ENCODE results near the gene RHBDF2.

The RHBDF2 gene

GRCh38 chr17:76500747-76501017 is 541 bp downstream of the RHBDF2 start:
- DNase-seq, result no peak

GRCh38 chr17:76500074-76500746 is 1.0 kb downstream of the RHBDF2 start:
- no peak for DNase-seq

DNA sequence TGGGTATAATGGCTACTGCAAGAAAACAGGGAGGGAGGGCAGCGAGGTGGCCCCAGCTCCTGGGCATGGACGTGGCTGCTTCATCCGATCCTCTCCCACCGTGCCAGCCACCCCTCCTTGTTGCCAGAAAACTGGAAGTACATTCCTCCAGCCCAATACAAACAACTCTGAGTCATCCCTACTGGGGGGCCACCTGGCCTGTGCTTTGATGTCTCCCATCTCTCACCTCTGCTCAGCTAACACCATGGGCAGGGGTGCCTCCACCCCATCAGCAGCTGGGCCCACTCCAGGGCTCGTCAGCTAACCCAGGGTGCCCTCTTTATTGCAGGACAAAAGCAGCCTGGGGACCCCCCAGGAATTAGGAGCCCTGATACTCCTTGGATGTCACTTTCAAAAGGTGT is 2.0 kb downstream of the RHBDF2 start:
- DNase-seq, result no peak

- no peak for DNase-seq
These were observed 2.4 kb downstream of the RHBDF2 start for GRCh38 chr17:76498876-76499251.

DNA sequence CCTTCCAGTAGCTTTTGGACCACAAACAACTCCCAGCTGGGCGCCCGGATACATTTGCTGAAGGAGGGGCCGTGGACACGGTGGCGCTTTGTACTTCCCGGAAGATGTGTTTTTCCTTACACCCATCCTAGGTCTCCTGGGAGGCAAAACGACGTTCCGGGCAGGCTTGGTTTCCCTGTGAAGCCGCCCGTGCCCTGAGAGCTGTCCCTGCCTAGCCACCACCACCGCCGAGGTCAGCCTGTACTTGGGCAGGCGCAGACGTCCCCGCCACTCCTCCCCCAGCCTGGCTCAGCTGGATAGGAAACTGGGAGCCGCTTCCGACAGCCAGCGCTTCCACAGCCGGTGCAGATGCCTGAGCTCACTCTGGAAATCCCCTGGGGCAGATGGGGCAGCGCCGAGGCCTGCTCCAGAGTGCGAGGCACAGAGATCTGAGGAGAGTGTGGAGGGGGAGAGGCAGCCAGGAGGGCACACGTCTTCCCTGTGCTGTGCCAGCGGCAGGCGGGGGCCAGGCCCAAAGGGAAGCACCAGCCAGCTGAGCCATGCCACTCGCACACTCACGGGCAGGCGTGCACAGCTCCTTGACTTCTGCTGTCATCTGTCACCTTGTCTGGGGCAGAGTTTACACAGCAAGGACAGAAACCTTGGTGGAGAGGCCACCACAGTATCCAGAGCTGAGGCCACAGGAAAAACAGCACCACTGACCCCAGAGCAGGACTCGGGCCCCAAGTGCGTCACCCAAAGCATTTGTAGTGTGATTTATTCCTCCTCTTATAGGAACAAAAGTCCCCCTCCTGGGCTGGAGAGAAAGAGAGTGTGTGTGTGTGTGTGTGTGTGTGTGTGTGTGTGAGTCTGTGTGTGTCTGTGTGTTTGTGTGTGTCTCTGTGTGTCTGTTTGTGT is 3.0 kb downstream of the RHBDF2 start:
- peak; percentile 97 for DNase-seq

DNA sequence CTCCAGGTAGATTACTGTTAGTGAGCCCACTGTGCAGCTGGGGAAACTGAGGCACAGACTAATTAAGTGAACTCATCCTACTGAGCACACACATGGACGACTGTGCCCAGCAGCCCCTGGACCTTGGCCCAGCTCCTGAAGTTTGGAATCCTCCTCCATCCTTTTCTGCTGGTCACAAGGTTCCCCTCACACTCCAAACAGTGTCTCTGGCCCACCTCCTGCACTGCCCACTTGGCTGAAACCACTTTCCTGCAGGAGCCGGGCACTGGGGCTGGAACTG is 3.6 kb downstream of the RHBDF2 start:
- DNase-seq, result no peak

DNA sequence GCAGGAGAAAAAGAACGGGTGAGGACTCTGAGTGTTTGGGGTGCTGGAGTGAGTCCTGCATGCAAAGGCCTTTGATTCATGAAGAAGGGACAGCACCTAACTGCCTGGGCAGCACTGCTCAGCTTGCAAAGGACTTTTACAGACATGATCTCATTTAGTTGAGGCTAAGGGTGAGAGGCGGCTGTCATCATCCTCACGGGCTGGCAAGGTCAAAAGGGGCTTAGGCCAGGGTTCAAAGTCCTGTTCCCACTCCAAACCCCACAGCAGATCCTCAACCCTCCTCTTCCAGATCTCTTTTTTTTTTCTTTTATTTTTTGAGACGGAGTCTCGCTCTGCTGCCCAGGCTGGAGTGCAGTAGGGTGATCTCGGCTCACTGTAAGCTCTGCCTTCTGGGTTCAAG is 4.8 kb downstream of the RHBDF2 start:
- DNase-seq, result no peak

DNA sequence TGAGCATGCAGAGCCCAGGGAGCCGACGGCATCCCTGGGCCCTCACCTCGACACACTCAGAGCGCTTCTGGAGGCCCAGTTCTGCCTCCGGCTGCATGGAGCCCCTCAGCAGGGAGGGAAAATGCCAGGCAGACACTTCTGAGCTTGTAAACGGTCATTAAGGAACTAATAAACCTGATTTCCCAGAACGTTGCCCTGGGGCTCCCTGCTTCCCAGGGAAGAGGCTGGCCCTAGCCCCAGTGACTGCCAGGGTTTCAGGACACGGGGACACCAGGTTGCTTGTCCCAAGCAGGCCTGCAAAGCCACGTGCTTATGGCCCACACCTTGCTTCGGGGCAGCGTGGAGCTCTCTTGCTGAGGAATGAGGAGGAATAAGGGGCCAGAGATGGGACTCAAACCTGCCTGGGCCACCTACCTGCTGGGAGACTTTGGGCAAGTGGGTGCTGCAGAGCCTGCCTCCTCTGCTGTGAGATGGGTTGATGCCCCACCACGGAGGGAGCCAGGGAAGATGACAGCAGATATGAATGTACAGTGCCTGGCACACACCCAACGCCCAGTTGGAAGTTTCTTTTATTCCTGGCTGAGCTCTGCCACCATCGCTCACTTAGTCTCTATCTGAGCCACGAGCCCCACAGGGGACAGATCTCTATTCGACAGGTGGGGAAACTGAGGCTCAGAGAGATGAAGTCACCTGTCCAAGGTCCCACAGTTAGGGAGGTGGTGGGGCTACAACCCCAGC is 5.4 kb downstream of the RHBDF2 start:
- peak; percentile 86 for DNase-seq

DNA sequence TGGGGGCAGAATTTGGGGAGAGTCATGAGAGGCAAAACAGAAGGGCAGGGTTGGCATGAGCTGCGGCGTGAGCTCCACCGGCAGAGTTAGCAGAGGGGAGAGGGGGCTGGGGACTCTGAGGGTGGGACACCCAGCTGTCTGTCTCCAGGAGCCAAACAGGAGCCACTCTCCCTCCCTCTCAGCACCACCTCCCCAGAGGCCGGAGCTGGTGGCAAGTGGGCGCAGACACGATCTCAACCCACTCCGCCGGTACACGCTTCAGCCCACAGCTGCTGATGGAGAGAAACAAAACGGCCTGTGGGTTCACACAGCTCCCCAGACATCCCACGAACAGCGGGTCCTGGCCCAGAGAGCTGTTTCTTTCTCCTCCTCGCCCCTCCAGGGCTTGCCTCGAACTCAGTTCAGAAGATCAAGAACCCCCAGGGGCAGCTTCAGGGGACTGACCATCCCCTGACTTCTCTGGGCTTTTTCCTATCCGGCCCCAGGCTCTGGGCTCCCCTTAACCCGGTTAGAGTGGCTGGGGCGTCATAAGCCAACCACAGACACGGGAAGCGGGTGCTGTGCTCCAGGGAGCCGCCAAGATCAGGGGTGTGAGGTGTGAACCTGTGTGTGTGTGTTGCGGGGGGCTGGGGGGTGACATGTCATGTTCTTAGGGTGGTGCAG is 7.6 kb downstream of the RHBDF2 start:
- DNase-seq, result no peak

DNA sequence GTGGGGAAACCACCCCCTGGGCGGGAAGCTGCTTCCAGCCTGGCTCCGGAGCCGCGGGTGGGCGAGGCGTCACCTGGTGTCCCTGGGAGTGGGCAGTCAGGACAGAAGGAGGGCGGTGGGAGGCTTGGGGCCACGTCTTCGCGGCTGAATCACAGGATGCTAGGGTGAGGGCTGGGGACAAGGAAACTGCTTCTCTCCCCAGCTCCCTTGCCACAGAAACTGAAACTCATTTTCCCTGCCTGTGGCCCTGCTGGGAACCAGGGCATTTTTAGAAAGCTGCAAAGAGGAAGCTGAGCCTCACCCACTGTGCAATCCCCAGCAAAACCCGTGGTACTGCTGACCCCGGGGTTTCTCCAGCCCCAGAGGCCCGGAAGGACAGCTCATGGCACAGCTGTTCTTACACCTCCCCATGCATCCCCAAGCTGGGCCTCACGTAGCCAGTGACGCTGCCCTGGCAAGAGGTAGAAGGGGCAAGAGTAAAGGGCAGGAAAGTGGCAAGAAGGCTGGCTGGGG is 8.2 kb downstream of the RHBDF2 start:
- no peak for DNase-seq

- no peak for DNase-seq
These were observed 8.9 kb downstream of the RHBDF2 start for GRCh38 chr17:76492123-76492988.

- DNase-seq, result no peak
These were observed 9.7 kb downstream of the RHBDF2 start for GRCh38 chr17:76491271-76492122.

- DNase-seq, result no peak
These were observed 11.0 kb downstream of the RHBDF2 start for GRCh38 chr17:76490112-76490710.

- DNase-seq, result no peak
These were observed 13.6 kb downstream of the RHBDF2 start for GRCh38 chr17:76487451-76488192.

DNA sequence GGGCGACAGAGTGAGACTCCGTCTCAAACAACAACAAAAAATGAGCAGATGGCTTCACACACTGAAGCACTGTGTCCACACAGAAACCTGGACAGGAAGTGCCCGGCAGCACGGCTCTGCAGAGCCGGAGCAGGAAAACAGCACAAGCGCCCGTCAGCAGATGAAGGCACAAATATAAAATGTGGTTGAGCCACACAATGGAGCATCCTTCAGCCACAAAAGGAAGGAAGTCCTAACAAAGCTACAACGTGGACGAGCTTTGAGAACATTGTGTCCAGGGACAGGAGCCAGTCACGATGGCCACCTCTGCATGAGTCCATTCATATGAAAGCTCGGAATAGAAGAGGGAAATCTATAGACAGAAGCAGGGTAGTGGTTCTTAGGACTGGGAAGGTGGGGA is 15.7 kb downstream of the RHBDF2 start:
- no peak for DNase-seq

GRCh38 chr17:76484228-76484725 is 16.9 kb downstream of the RHBDF2 start:
- DNase-seq, result no peak

GRCh38 chr17:76481071-76481655 is 20.1 kb downstream of the RHBDF2 start:
- no peak for DNase-seq

GRCh38 chr17:76480632-76481031 is 20.6 kb downstream of the RHBDF2 start:
- no peak for DNase-seq

DNA sequence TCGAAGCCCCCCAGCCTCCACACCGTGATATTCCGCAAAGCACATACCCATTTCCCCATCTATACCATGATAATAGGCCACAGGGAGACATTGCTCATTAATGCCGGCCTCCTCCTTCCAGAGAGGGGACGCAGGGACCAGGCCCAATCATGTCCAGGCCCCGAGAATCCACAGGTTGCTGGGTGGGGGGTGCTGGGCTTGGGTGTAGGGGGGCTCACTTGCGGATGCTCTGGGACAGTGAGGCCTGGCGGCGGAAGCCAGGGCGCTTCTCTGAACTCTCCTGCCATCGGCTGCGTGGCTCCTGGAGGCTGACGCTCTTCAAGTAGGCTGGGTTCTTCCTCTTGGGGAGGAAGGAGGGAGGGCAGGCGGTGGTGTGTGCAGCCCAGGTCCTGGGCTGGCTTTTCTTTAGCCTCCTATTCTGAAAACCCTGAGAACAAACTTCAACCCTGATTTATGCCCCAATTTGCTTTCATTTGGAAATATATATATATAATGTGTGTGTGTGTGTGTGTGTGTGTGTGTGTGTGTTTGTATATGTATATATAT is 21.6 kb downstream of the RHBDF2 start:
- no peak for DNase-seq
